GM04504 (cell line): ENCODE data around the gene SUSD3.
A peak's percentile ranks its signal among the peaks of the same experiment; 100 is the strongest.

Experiments
- DNase-seq: peaks from one replicate; pipeline ENCODE4 v3.0.0-alpha.2; 2012; ENCODE audit warnings: low read depth

SUSD3 gene

GRCh38 chr9:93030642-93031628, 27.6 kb upstream of the SUSD3 start:
- no peak for DNase-seq

GRCh38 chr9:93031629-93032430, 26.7 kb upstream of the SUSD3 start:
- no peak for DNase-seq

- no peak for DNase-seq
Measured at GRCh38 chr9:93032545-93032944, 26.0 kb upstream of the SUSD3 start.

GRCh38 chr9:93033531-93033930, 25.0 kb upstream of the SUSD3 start:
- no peak for DNase-seq

- DNase-seq = no peak
Measured at GRCh38 chr9:93035106-93035660, 23.3 kb upstream of the SUSD3 start.

GRCh38 chr9:93035821-93036351, 22.6 kb upstream of the SUSD3 start:
- no peak for DNase-seq

- no peak for DNase-seq
Measured at GRCh38 chr9:93036887-93037475, 21.5 kb upstream of the SUSD3 start.

GRCh38 chr9:93037476-93037971, 21.0 kb upstream of the SUSD3 start:
- DNase-seq = no peak

- no peak for DNase-seq
Measured at GRCh38 chr9:93038918-93039317, 19.6 kb upstream of the SUSD3 start.

- no peak for DNase-seq
Measured at GRCh38 chr9:93039456-93039855, 19.0 kb upstream of the SUSD3 start.

GRCh38 chr9:93039976-93040375, 18.5 kb upstream of the SUSD3 start:
- DNase-seq = no peak

GRCh38 chr9:93040409-93040808, 18.1 kb upstream of the SUSD3 start:
- DNase-seq = no peak

GRCh38 chr9:93041108-93041802, 17.2 kb upstream of the SUSD3 start:
- no peak for DNase-seq

GRCh38 chr9:93043122-93043521, 15.4 kb upstream of the SUSD3 start:
- no peak for DNase-seq

GRCh38 chr9:93045521-93045920, 13.0 kb upstream of the SUSD3 start:
- no peak for DNase-seq

- no peak for DNase-seq
Measured at GRCh38 chr9:93048566-93049448, 9.7 kb upstream of the SUSD3 start.

GRCh38 chr9:93049491-93049890, 9.0 kb upstream of the SUSD3 start:
- DNase-seq = no peak

GRCh38 chr9:93050231-93050630, 8.3 kb upstream of the SUSD3 start:
- DNase-seq = no peak

- DNase-seq = peak; percentile 31
Measured at GRCh38 chr9:93051680-93052089, 6.8 kb upstream of the SUSD3 start.
